Measurements from ENCODE around the gene LRRK1. TPM values are rescaled to one million over a fixed set of nuclear protein-coding genes. Genes with fewer than 3 reads are reported as not detected.
A peak's percentile ranks its signal among the peaks of the same experiment; 100 is the strongest.

The LRRK1 gene
- total and polyA plus RNA-seq, 2 experiments from 2014 or later, result 2.6 to 4.5 TPM

DNA sequence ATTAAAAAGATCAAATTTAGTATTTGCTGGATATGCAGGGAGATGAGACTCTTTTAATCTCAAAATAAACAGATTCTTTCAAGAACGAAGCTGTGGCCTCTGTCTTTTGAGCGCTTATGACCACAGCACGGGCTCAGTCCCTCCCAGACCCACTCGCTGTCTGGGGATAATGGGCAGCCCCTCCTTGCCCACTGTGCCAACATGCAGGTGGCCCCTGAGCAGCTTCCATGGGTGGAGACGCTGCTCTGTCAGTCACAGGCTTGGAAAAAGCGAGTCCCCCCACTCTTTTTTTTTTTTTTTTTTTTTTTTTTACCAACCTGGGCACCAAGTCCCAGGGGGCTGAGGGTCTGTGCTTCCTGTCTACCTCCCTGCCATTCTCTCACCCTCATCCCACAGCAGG, 150.9 kb downstream of the LRRK1 start (continued):
- no peak for TF ChIP-seq STAT1 (IDR thresholded peaks at IDR 0.05; ENCODE audit: unreplicated experiment)

DNA sequence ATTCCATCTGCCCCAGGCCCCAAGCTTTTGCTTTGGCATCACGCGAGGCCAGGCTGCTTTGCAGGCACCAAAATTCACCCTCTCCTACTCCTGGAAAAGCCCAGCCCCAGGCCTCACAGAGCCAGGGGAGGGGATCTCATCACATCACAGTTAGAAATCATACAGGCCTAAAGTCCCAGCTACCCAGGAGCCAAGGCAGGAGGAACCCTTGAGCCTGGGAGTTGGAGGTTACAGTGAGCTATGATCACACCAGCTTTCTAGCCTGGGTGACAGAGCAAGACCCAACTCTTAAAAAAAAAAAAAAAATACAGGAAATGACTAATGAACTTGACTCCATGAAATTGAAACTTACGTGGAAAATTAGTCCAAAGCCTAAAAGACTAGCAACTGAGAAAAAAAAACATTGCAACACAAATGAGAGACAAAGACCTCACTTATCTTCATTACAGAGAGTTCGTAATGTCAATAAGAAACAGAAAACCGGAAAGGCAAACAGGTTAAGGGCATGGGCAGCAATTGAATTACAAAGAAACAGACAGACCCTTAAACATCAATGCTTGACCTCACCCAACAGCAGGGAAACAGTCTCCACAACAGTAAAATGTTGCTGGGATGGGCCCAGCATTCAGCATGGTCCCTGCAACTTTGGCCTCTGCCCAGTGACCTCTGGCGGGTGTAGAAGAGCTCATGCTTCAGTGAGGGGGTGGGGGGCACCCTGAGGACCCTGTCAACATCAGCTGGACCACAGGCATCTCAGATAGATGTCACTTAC, 151.5 kb downstream of the LRRK1 start:
- no peaks in the 10 kb centered on the region for H4K20me1 ChIP-seq (replicated peaks; ENCODE audit: insufficient read depth)
- no peaks in the 10 kb centered on the region for H3K79me2 ChIP-seq (replicated peaks; ENCODE audit: insufficient read depth)
- Mint-ChIP-seq H3K27me3 (ENCODE audit: insufficient read depth, low read depth, poor library complexity) (peaks cover 30% of the 10 kb centered on the region), H3K27ac (peak overlapping the region; percentile 95), H3K9me3 (peaks cover 48% of the 10 kb centered on the region), H3K36me3 (ENCODE audit: low read depth) (peaks cover 49% of the 10 kb centered on the region), H3K4me3 (peak overlapping the region; percentile 30; the same call in 2 of the 3 replicates), H3K4me1 (peaks cover 48% of the 10 kb centered on the region)
- H3K4me2 ChIP-seq, result peak overlapping the region; percentile 53
- H2AFZ ChIP-seq, result no peak overlapping the region
- H3K4me1 ChIP-seq (ENCODE audit: insufficient read depth), result peaks cover 30% of the 10 kb centered on the region
- H3K36me3 ChIP-seq (ENCODE audit: insufficient read depth), result peaks cover 17% of the 10 kb centered on the region
- no peak overlapping the region for H3K4me3 ChIP-seq
- H3K27me3 ChIP-seq (ENCODE audit: insufficient read depth), result no peaks in the 10 kb centered on the region
- DNase-seq (ENCODE audit: low spot score) (peak; percentile 41), ATAC-seq (no peak)
- peak overlapping the region; percentile 97 for H3K27ac ChIP-seq (ENCODE audit: low read depth)
- TF ChIP-seq NANOG (IDR thresholded peaks at IDR 0.05; ENCODE audit: borderline replicate concordance) (peak; percentile 61; the same call in 1 of the 2 replicates), POLR2AphosphoS5 (IDR thresholded peaks at IDR 0.05; ENCODE audit: low read depth) (no peak)
- peaks cover 22% of the 10 kb centered on the region for H3F3A ChIP-seq (replicated peaks; ENCODE audit: low read depth)
- no peaks in the 10 kb centered on the region; the same call in 1 of the 2 replicates for H3K9me2 ChIP-seq (ENCODE audit: insufficient read depth)

DNA sequence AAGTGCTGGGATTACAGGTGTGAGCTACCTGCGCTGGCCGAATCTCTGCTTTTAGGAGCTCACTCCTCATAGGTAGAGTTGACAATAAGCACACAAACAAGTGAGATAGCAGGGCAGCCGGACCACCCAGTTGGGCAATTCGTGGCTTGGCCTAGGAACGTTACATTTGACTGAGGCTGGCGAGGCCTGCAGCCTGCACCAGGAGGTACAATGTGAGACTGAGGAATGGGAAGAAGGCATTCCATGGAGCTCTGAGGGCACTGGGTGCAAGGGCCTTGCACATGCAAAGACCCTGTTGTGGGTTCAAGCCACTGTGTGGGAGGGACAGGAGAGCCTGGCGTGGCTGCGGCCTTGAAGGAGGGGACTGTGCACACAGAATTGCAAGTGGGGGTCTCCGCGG, 152.5 kb downstream of the LRRK1 start:
- H3K4me1 ChIP-seq (ENCODE audit: insufficient read depth), result peaks cover 30% of the 10 kb centered on the region
- no peak overlapping the region for H2AFZ ChIP-seq
- Mint-ChIP-seq H3K27ac (peak overlapping the region; percentile 38; the same call in 1 of the 2 replicates), H3K4me3 (no peak overlapping the region), H3K9me3 (peaks cover 52% of the 10 kb centered on the region), H3K27me3 (ENCODE audit: insufficient read depth, low read depth, poor library complexity) (peaks cover 27% of the 10 kb centered on the region), H3K36me3 (ENCODE audit: low read depth) (peaks cover 59% of the 10 kb centered on the region), H3K4me1 (peaks cover 56% of the 10 kb centered on the region)
- no peaks in the 10 kb centered on the region for H3K27me3 ChIP-seq (ENCODE audit: insufficient read depth)
- peak overlapping the region; percentile 97; the same call in 1 of the 2 replicates for H3K27ac ChIP-seq (ENCODE audit: low read depth)
- H3K36me3 ChIP-seq (ENCODE audit: insufficient read depth), result peaks cover 17% of the 10 kb centered on the region
- no peaks in the 10 kb centered on the region for H3K79me2 ChIP-seq (replicated peaks; ENCODE audit: insufficient read depth)
- ATAC-seq (no peak), DNase-seq (ENCODE audit: low spot score) (no peak)
- H3K9me2 ChIP-seq (ENCODE audit: insufficient read depth), result no peaks in the 10 kb centered on the region; the same call in 1 of the 2 replicates
- peaks cover 22% of the 10 kb centered on the region for H3F3A ChIP-seq (replicated peaks; ENCODE audit: low read depth)
- H4K20me1 ChIP-seq (replicated peaks; ENCODE audit: insufficient read depth), result no peaks in the 10 kb centered on the region
- H3K4me2 ChIP-seq, result no peak overlapping the region
- H3K4me3 ChIP-seq, result no peak overlapping the region
- TF ChIP-seq JUNB (IDR thresholded peaks at IDR 0.05; ENCODE audit: unreplicated experiment) (no peak), NANOG (IDR thresholded peaks at IDR 0.05; ENCODE audit: borderline replicate concordance) (no peak), ZNF331 (CRISPR knock-in tag; IDR thresholded peaks at IDR 0.05; ENCODE audit: low read depth) (no peak), EZH2phosphoT487 (IDR thresholded peaks at IDR 0.05; ENCODE audit: unreplicated experiment) (no peak), POLR2AphosphoS5 (IDR thresholded peaks at IDR 0.05; ENCODE audit: low read depth) (no peak), STAT1 (IDR thresholded peaks at IDR 0.05; ENCODE audit: unreplicated experiment) (no peak), EZH2 (IDR thresholded peaks at IDR 0.05; ENCODE audit: low read depth, unreplicated experiment) (no peak), CREB1 (CRISPR knock-in tag; IDR thresholded peaks at IDR 0.05; ENCODE audit: low read depth) (no peak)
- TF ChIP-seq, protein P1, sequence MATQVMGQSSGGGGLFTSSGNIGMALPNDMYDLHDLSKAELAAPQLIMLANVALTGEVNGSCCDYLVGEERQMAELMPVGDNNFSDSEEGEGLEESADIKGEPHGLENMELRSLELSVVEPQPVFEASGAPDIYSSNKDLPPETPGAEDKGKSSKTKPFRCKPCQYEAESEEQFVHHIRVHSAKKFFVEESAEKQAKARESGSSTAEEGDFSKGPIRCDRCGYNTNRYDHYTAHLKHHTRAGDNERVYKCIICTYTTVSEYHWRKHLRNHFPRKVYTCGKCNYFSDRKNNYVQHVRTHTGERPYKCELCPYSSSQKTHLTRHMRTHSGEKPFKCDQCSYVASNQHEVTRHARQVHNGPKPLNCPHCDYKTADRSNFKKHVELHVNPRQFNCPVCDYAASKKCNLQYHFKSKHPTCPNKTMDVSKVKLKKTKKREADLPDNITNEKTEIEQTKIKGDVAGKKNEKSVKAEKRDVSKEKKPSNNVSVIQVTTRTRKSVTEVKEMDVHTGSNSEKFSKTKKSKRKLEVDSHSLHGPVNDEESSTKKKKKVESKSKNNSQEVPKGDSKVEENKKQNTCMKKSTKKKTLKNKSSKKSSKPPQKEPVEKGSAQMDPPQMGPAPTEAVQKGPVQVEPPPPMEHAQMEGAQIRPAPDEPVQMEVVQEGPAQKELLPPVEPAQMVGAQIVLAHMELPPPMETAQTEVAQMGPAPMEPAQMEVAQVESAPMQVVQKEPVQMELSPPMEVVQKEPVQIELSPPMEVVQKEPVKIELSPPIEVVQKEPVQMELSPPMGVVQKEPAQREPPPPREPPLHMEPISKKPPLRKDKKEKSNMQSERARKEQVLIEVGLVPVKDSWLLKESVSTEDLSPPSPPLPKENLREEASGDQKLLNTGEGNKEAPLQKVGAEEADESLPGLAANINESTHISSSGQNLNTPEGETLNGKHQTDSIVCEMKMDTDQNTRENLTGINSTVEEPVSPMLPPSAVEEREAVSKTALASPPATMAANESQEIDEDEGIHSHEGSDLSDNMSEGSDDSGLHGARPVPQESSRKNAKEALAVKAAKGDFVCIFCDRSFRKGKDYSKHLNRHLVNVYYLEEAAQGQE (IDR thresholded peaks at IDR 0.05; ENCODE audit: unreplicated experiment), result no peak
- TF ChIP-seq, protein P2, sequence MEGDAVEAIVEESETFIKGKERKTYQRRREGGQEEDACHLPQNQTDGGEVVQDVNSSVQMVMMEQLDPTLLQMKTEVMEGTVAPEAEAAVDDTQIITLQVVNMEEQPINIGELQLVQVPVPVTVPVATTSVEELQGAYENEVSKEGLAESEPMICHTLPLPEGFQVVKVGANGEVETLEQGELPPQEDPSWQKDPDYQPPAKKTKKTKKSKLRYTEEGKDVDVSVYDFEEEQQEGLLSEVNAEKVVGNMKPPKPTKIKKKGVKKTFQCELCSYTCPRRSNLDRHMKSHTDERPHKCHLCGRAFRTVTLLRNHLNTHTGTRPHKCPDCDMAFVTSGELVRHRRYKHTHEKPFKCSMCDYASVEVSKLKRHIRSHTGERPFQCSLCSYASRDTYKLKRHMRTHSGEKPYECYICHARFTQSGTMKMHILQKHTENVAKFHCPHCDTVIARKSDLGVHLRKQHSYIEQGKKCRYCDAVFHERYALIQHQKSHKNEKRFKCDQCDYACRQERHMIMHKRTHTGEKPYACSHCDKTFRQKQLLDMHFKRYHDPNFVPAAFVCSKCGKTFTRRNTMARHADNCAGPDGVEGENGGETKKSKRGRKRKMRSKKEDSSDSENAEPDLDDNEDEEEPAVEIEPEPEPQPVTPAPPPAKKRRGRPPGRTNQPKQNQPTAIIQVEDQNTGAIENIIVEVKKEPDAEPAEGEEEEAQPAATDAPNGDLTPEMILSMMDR (conservative IDR thresholded peaks at IDR 0.05; ENCODE audit: low read depth in 2 of 2), result no peak

Data from GM23338 (cell line).